Astrocyte (in vitro differentiated cells and primary cell): ENCODE data around the gene PPL. TPM values are rescaled to one million over a fixed set of nuclear protein-coding genes. Genes with fewer than 3 reads are reported as not detected.
A peak's percentile ranks its signal among the peaks of the same experiment; 100 is the strongest.

Experiments used
- DNase-seq: peaks from one replicate; pipeline ENCODE4 v3.0.0-alpha.2; 2010; ENCODE audit warnings: low read depth
- FAIRE-seq: peaks from 2 replicates; lab custom pipeline; 2011; peaks lifted over from hg19 to GRCh38; lab: Jason Lieb, UNC
- H2AFZ ChIP-seq: 2 replicates; pipeline ENCODE4 v1.6.0; 2012; ENCODE audit warnings: low read depth, low read length, inconsistent platforms
- H3K27ac ChIP-seq: 2 replicates; pipeline ENCODE4 v1.5.1; 2011; ENCODE audit warnings: low read depth, low read length, inconsistent platforms
- H3K27me3 ChIP-seq: 2 replicates; pipeline ENCODE4 v1.6.0; 2011; ENCODE audit warnings: low read length, inconsistent platforms; ENCODE audit not compliant: insufficient read depth
- H3K36me3 ChIP-seq: 2 replicates; pipeline ENCODE4 v1.5.1; 2011; ENCODE audit warnings: low read length, inconsistent platforms; ENCODE audit not compliant: insufficient read depth
- H3K4me1 ChIP-seq: 2 replicates; pipeline ENCODE4 v1.5.1; 2011; ENCODE audit warnings: low read length, inconsistent platforms; ENCODE audit not compliant: insufficient read depth
- H3K4me2 ChIP-seq: 2 replicates; pipeline ENCODE4 v1.6.0; 2012; ENCODE audit warnings: low read length, inconsistent platforms
- H3K4me3 ChIP-seq: 2 replicates; pipeline ENCODE4 v1.5.1; 2011; ENCODE audit warnings: low read depth, mild to moderate bottlenecking, low read length, inconsistent platforms; ENCODE audit not compliant: insufficient read depth
- H3K79me2 ChIP-seq: 2 replicates; pipeline ENCODE4 v1.6.0; 2012; ENCODE audit warnings: mild to moderate bottlenecking, low read length, inconsistent platforms; ENCODE audit not compliant: insufficient read depth
- H3K9ac ChIP-seq: 2 replicates; pipeline ENCODE4 v1.6.0; 2012; ENCODE audit warnings: mild to moderate bottlenecking, low read length, inconsistent platforms
- H3K9me3 ChIP-seq: 2 replicates; pipeline ENCODE4 v1.5.1; 2012; ENCODE audit warnings: low read depth, mild to moderate bottlenecking, low read length, inconsistent platforms; ENCODE audit not compliant: insufficient read depth
- H4K20me1 ChIP-seq: 2 replicates; pipeline ENCODE4 v1.6.0; 2012; ENCODE audit warnings: low read length, inconsistent platforms; ENCODE audit not compliant: insufficient read depth
- H3K27ac Mint-ChIP-seq: one replicate; pipeline ENCODE4 v1.8.0; 2021; ENCODE audit warnings: mild to moderate bottlenecking, mixed read lengths; ENCODE audit not compliant: unreplicated experiment
- H3K27me3 Mint-ChIP-seq: one replicate; pipeline ENCODE4 v1.8.0; 2021; ENCODE audit warnings: low read depth, mixed read lengths; ENCODE audit not compliant: unreplicated experiment
- H3K36me3 Mint-ChIP-seq: one replicate; pipeline ENCODE4 v1.8.0; 2021; ENCODE audit warnings: low read depth, mixed read lengths; ENCODE audit not compliant: unreplicated experiment
- H3K4me1 Mint-ChIP-seq: one replicate; pipeline ENCODE4 v1.8.0; 2021; ENCODE audit warnings: low read depth, mixed read lengths; ENCODE audit not compliant: unreplicated experiment
- H3K4me3 Mint-ChIP-seq: one replicate; pipeline ENCODE4 v1.8.0; 2021; ENCODE audit warnings: mild to moderate bottlenecking, moderate library complexity, mixed read lengths; ENCODE audit not compliant: unreplicated experiment
- H3K9me3 Mint-ChIP-seq: one replicate; pipeline ENCODE4 v1.8.0; 2021; ENCODE audit warnings: mild to moderate bottlenecking, mixed read lengths; ENCODE audit not compliant: unreplicated experiment
- EZH2 ChIP-seq: IDR thresholded peaks from 2 replicates; pipeline ENCODE4 v1.6.1; 2012; ENCODE audit warnings: mild to moderate bottlenecking, low read length, inconsistent platforms; ENCODE audit not compliant: insufficient read depth
- total RNA-seq: library from RNA; stranded (reverse); gene quantifications from 2 replicates; pipeline ENCODE4 v1.2.1, GENCODE V29; 2021
- TF ChIP-seq, protein P1 (sequence below): IDR thresholded peaks from 2 replicates; pipeline ENCODE4 v1.5.1; 2011; ENCODE audit warnings: low read depth, mild to moderate bottlenecking, inconsistent platforms, low read length, moderate library complexity; ENCODE audit not compliant: insufficient read depth

Gene PPL
- total RNA-seq, 1 donor from 2014 or later: 12.3 TPM

DNA sequence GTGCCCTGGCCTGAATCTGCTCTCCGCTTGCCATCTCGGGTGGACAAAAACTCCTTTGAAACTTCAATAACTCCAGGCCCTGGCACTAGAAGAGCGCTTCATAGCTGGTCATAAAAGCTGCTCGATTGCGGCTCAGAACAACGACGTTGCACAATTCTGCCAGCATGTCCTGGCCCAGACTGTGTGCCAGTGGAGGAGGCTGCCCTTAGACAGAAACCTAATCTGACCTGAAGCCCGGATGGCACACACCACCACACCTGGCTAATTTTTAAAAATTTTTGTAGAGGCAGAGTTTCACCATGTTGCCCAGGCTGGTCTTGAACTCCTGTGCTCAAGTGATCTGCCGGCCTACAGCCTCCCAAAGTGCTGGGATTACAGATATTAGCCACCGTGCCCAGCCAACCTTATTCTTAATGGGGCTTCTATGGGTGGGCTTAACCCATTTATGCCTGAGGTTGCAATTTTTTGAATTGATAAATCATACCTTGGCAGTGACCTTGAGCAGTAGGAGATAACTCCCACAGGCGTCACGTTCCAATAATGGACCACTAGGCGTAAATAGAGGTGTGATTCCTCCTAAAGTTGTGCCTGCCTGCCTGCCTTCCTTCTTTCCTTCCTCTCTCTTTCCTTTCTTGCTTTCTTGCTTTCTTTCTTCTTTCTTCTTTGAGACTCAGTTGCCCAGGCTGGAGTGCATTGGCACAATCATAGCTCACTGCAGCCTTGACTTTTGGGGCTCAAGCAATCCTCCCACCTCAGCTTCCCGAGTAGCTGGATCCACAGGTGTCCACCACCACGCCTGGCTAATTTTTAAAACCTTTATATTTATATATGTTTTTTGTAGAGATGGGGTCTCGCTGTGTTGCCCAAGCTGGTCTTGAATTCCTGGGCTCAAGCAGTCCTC, 1.1 kb upstream of the PPL start:
- Histone ChIP-seq H3K27ac (no peak overlapping the region), H3K4me3 (no peak overlapping the region), H3K4me1 (peaks cover 11% of the 10 kb centered on the region), H2AFZ (no peak overlapping the region), H3K9ac (no peak overlapping the region), H3K27me3 (peaks cover 22% of the 10 kb centered on the region), H4K20me1 (peaks cover 3% of the 10 kb centered on the region), H3K79me2 (no peaks in the 10 kb centered on the region), H3K9me3 (no peaks in the 10 kb centered on the region), H3K4me2 (no peak overlapping the region), H3K36me3 (no peaks in the 10 kb centered on the region)
- H3K27me3 Mint-ChIP-seq: peaks cover 7% of the 10 kb centered on the region
- no peaks in the 10 kb centered on the region for H3K36me3 Mint-ChIP-seq
- DNase-seq (no peak), FAIRE-seq (no peak)
- H3K27ac Mint-ChIP-seq: no peak overlapping the region
- no peaks in the 10 kb centered on the region for H3K9me3 Mint-ChIP-seq
- H3K4me1 Mint-ChIP-seq: peaks cover 8% of the 10 kb centered on the region
- TF ChIP-seq, protein P1, sequence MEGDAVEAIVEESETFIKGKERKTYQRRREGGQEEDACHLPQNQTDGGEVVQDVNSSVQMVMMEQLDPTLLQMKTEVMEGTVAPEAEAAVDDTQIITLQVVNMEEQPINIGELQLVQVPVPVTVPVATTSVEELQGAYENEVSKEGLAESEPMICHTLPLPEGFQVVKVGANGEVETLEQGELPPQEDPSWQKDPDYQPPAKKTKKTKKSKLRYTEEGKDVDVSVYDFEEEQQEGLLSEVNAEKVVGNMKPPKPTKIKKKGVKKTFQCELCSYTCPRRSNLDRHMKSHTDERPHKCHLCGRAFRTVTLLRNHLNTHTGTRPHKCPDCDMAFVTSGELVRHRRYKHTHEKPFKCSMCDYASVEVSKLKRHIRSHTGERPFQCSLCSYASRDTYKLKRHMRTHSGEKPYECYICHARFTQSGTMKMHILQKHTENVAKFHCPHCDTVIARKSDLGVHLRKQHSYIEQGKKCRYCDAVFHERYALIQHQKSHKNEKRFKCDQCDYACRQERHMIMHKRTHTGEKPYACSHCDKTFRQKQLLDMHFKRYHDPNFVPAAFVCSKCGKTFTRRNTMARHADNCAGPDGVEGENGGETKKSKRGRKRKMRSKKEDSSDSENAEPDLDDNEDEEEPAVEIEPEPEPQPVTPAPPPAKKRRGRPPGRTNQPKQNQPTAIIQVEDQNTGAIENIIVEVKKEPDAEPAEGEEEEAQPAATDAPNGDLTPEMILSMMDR: no peak
- TF ChIP-seq EZH2: no peak
- peak overlapping the region; percentile 71 for H3K4me3 Mint-ChIP-seq

GRCh38 chr16:4936181-4936990, 562 bp downstream of the PPL start:
- Mint-ChIP-seq H3K9me3 (no peaks in the 10 kb centered on the region), H3K4me1 (peaks cover 3% of the 10 kb centered on the region), H3K36me3 (no peaks in the 10 kb centered on the region), H3K4me3 (peak overlapping the region; percentile 81), H3K27me3 (peaks cover 7% of the 10 kb centered on the region), H3K27ac (peak overlapping the region; percentile 34)
- H3K4me1 ChIP-seq: peaks cover 4% of the 10 kb centered on the region
- no peaks in the 10 kb centered on the region for H3K9me3 ChIP-seq
- peaks cover 24% of the 10 kb centered on the region for H3K27me3 ChIP-seq
- H3K27ac ChIP-seq: no peak overlapping the region
- TF ChIP-seq, protein P1: no peak
- peak; percentile 85 for TF ChIP-seq EZH2
- no peaks in the 10 kb centered on the region for H3K36me3 ChIP-seq
- H4K20me1 ChIP-seq: peaks cover 3% of the 10 kb centered on the region
- H3K9ac ChIP-seq: no peak overlapping the region
- peak overlapping the region; percentile 83 for H3K4me2 ChIP-seq
- H3K79me2 ChIP-seq: no peaks in the 10 kb centered on the region
- H3K4me3 ChIP-seq: peak overlapping the region; percentile 48
- no peak for FAIRE-seq
- DNase-seq: no peak
- H2AFZ ChIP-seq: peak overlapping the region; percentile 15
